WTC11 (cell line): ENCODE data around the gene ZNF200. TPM values are rescaled to one million over a fixed set of nuclear protein-coding genes. Genes with fewer than 3 reads are reported as not detected.

Source experiments
- ATAC-seq: fragments of 200-7000 bp; cut with Tn5 transposase; 2 replicates; pipeline ENCODE4 v1.10.0; 2021; ENCODE audit warnings: mild to moderate bottlenecking, moderate library complexity
- CTCF ChIA-PET: fragments of 300-600 bp; sonication (Branson Sonifier 250); formaldehyde crosslinking; loops from one replicate; lab custom pipeline; 2021; ENCODE audit warnings: antibody characterized with exemption; lab: Charles Lee
- POLR2A ChIA-PET: fragments of 350-600 bp; sonication (Branson Sonifier 250); formaldehyde crosslinking; loops from one replicate; lab custom pipeline; 2021; ENCODE audit warnings: antibody characterized with exemption; lab: Charles Lee
- DNase-seq: peaks from one replicate; pipeline ENCODE4 v3.0.0; 2021; ENCODE audit warnings: low spot score
- H3K27ac Mint-ChIP-seq: 2 replicates; pipeline ENCODE4 v1.8.0; 2021; ENCODE audit warnings: mixed read lengths
- H3K27me3 Mint-ChIP-seq: 2 replicates; pipeline ENCODE4 v1.8.0; 2021; ENCODE audit warnings: low read depth, mild to moderate bottlenecking, moderate library complexity, mixed read lengths
- H3K36me3 Mint-ChIP-seq: 2 replicates; pipeline ENCODE4 v1.8.0; 2021; ENCODE audit warnings: mixed read lengths
- H3K4me1 Mint-ChIP-seq: 2 replicates; pipeline ENCODE4 v1.8.0; 2022; ENCODE audit warnings: mixed read lengths
- H3K4me3 Mint-ChIP-seq: 2 replicates; pipeline ENCODE4 v1.8.0; 2021; ENCODE audit warnings: mild to moderate bottlenecking, moderate library complexity, mixed read lengths
- H3K9me3 Mint-ChIP-seq: 2 replicates; pipeline ENCODE4 v1.8.0; 2021; ENCODE audit warnings: mixed read lengths
- CREB1 ChIP-seq: sonication (generic); formaldehyde crosslinking; IDR thresholded peaks from 2 replicates; pipeline ENCODE4 v1.8.0; 2023; ENCODE audit warnings: mild to moderate bottlenecking, missing genetic modification reagents
- ELF4 ChIP-seq: sonication (generic); formaldehyde crosslinking; IDR thresholded peaks from 2 replicates; pipeline ENCODE4 v1.8.1; 2022; ENCODE audit warnings: low read depth, mild to moderate bottlenecking, moderate library complexity, missing genetic modification reagents
- EMX1 ChIP-seq: fragments of 250-450 bp; sonication (Bioruptor Pico); IDR thresholded peaks from 2 replicates; pipeline ENCODE4 v1.8.0; 2021; ENCODE audit warnings: mild to moderate bottlenecking
- FOXP1 ChIP-seq: sonication (generic); formaldehyde crosslinking; IDR thresholded peaks from 2 replicates; pipeline ENCODE4 v1.8.0; 2022; ENCODE audit warnings: missing genetic modification reagents, mild to moderate bottlenecking, moderate library complexity, borderline replicate concordance
- JUN ChIP-seq: sonication (generic); formaldehyde crosslinking; IDR thresholded peaks from 2 replicates; pipeline ENCODE4 v1.8.0; 2023; ENCODE audit warnings: mild to moderate bottlenecking, missing genetic modification reagents
- NFYB ChIP-seq: sonication (generic); formaldehyde crosslinking; conservative IDR thresholded peaks from 2 replicates; pipeline ENCODE4 v1.8.0; 2022; ENCODE audit warnings: low read depth, missing genetic modification reagents
- NR2C2 ChIP-seq: sonication (generic); formaldehyde crosslinking; IDR thresholded peaks from 2 replicates; pipeline ENCODE4 v1.8.0; 2022; ENCODE audit warnings: mild to moderate bottlenecking, missing genetic modification reagents
- SMAD4 ChIP-seq: sonication (generic); formaldehyde crosslinking; IDR thresholded peaks from 2 replicates; pipeline ENCODE4 v1.8.0; 2022; ENCODE audit warnings: mild to moderate bottlenecking, missing genetic modification reagents
- TEAD4 ChIP-seq: sonication (generic); formaldehyde crosslinking; IDR thresholded peaks from 2 replicates; pipeline ENCODE4 v1.8.0; 2022; ENCODE audit warnings: mild to moderate bottlenecking, missing genetic modification reagents
- ZNF138 ChIP-seq: sonication (generic); formaldehyde crosslinking; conservative IDR thresholded peaks from 2 replicates; pipeline ENCODE4 v1.8.1; 2022; ENCODE audit warnings: mild to moderate bottlenecking, moderate library complexity, missing genetic modification reagents
- ZNF317 ChIP-seq: sonication (generic); formaldehyde crosslinking; IDR thresholded peaks from 2 replicates; pipeline ENCODE4 v1.8.1; 2023; ENCODE audit warnings: low read depth, mild to moderate bottlenecking, moderate library complexity, missing genetic modification reagents, borderline replicate concordance
- total RNA-seq: library from RNA; stranded (reverse); gene quantifications from 3 replicates; pipeline ENCODE4 v1.2.3, GENCODE V29; 2021
- TF ChIP-seq, protein P1 (sequence below): sonication (generic); formaldehyde crosslinking; IDR thresholded peaks from 2 replicates; pipeline ENCODE4 v1.8.1; 2023; ENCODE audit warnings: mild to moderate bottlenecking, moderate library complexity, missing genetic modification reagents
- TF ChIP-seq, protein P2 (sequence below): sonication (generic); formaldehyde crosslinking; IDR thresholded peaks from 2 replicates; pipeline ENCODE4 v1.8.0; 2023; ENCODE audit warnings: missing genetic modification reagents, mild to moderate bottlenecking, borderline replicate concordance
- TF ChIP-seq, protein P3 (sequence below): fragments of 250-450 bp; sonication (Bioruptor Pico); IDR thresholded peaks from 2 replicates; pipeline ENCODE4 v1.9.0; 2021; ENCODE audit warnings: mild to moderate bottlenecking, borderline replicate concordance
- TF ChIP-seq, protein P4 (sequence below): sonication (generic); formaldehyde crosslinking; IDR thresholded peaks from 2 replicates; pipeline ENCODE4 v1.8.0; 2022; ENCODE audit warnings: mild to moderate bottlenecking, missing genetic modification reagents
- TF ChIP-seq, protein P5 (sequence below): sonication (generic); formaldehyde crosslinking; IDR thresholded peaks from 2 replicates; pipeline ENCODE4 v1.8.1; 2023; ENCODE audit warnings: mild to moderate bottlenecking, missing genetic modification reagents

The ZNF200 gene
- total RNA-seq, 1 experiment from 2014 or later = 9.7 TPM

DNA sequence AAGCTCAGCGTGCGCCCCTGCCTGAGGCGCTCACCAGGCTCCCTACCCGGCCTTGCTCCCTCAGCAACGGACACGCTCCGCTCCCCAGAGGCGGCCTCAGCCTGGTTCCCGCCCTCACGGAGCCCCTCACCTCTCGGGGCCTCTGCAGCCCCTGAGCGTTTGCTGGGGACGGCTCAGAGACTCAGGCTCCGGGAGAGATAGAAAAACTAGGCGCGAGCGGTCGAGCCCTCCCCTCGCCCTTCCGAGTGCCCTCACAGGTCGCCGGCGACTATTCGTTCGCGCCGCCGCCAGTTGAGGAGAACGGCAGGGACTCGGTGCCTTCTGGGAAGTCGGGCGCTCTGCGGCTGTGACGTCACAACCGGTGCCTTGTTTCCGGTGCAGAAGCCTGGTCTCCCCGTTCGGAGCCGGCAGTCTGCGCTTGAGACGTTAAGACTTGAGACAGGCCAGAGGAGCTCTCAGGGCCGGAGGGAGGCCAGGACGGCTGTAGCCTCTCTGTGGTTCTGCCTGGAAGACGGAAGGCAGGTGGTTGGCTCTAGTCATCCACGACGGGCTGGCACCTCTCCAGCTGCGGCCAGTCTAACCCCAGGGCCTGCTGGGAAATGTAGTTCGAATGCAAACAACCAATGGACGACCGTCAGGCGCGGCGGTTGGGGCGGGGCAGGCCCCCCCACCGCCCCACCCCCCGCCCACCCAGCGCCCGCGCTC lies at the start of gene ZNF200 (continued):
- TF ChIP-seq, protein P1, sequence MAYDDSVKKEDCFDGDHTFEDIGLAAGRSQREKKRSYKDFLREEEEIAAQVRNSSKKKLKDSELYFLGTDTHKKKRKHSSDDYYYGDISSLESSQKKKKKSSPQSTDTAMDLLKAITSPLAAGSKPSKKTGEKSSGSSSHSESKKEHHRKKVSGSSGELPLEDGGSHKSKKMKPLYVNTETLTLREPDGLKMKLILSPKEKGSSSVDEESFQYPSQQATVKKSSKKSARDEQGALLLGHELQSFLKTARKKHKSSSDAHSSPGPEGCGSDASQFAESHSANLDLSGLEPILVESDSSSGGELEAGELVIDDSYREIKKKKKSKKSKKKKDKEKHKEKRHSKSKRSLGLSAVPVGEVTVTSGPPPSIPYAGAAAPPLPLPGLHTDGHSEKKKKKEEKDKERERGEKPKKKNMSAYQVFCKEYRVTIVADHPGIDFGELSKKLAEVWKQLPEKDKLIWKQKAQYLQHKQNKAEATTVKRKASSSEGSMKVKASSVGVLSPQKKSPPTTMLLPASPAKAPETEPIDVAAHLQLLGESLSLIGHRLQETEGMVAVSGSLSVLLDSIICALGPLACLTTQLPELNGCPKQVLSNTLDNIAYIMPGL (CRISPR knock-in tag) = 0 out of 2 replicates have a peak, but pooled peaks have one; percentile 14
- TF ChIP-seq ZNF317 (CRISPR knock-in tag) = peak; percentile 49; the same call in 1 of the 2 replicates
- TF ChIP-seq SMAD4 (CRISPR knock-in tag) = 0 out of 2 replicates have a peak, but pooled peaks have one; percentile 28
- no peak for TF ChIP-seq ZNF138 (CRISPR knock-in tag)
- TF ChIP-seq, all 79 proteins: peak for 20

DNA sequence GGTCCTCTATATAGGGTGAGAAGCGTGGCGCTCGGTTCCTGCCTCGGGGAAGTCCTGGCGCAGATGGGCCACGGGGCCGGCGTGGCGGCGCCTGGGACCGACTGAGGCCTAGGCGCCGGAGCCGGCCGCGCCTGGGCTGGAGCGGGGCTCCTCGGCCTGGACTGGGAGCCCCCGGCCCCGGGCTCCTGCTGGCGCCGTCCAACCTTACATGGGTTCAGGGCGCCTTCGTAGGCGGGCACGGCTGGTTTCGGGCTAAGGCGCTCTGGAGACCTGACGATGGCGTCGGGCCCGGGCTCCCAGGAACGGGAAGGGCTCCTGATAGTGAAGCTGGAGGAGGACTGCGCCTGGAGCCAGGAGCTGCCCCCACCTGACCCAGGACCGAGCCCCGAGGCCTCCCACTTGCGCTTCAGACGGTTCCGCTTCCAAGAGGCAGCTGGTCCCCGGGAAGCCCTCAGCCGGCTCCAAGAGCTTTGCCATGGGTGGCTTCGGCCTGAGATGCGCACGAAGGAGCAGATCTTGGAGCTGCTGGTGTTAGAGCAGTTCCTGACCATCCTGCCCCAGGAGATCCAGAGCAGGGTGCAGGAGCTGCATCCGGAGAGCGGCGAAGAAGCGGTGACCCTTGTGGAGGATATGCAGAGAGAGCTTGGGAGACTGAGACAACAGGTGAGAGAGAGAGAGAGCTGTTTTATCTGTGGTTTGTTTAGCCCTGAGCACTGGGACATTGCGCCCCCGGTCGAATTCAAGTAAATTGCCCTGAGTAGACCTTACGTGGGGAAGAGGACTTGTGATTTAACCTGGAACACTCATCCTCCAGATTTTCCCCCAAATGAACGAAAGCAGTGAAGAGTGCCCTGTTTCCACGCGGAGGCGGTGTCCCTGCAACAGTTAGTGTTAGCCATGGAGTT lies 48.8 kb upstream of the ZNF200 start:
- Mint-ChIP-seq H3K4me3 (peak overlapping the region; percentile 99), H3K4me1 (peaks cover 21% of the 10 kb centered on the region), H3K27ac (peak overlapping the region; percentile 97), H3K36me3 (peaks cover 40% of the 10 kb centered on the region), H3K27me3 (no peaks in the 10 kb centered on the region; the same call in 1 of the 2 replicates), H3K9me3 (peaks cover 15% of the 10 kb centered on the region)
- POLR2A ChIA-PET = interaction anchor here (0.7 to 2.3 kb wide), 10 partner anchors 12 to 218 kb away, joined by 3 to 12 read pairs (median 4); partner anchors contain the start of genes TIGD7, ZNF174, ZNF75A and ZSCAN32
- DNase-seq (peak; percentile 20), ATAC-seq (peak; percentile 2)
- TF ChIP-seq NR2C2 (CRISPR knock-in tag) (0 out of 2 replicates have a peak, but pooled peaks have one; percentile 34), JUN (CRISPR knock-in tag) (peak; percentile 41; the same call in 1 of the 2 replicates), TEAD4 (0 out of 2 replicates have a peak, but pooled peaks have one; percentile 41), FOXP1 (CRISPR knock-in tag) (no peak), CREB1 (CRISPR knock-in tag) (no peak), ELF4 (CRISPR knock-in tag) (no peak), EMX1 (no peak), NFYB (CRISPR knock-in tag) (no peak)
- TF ChIP-seq, protein P2, sequence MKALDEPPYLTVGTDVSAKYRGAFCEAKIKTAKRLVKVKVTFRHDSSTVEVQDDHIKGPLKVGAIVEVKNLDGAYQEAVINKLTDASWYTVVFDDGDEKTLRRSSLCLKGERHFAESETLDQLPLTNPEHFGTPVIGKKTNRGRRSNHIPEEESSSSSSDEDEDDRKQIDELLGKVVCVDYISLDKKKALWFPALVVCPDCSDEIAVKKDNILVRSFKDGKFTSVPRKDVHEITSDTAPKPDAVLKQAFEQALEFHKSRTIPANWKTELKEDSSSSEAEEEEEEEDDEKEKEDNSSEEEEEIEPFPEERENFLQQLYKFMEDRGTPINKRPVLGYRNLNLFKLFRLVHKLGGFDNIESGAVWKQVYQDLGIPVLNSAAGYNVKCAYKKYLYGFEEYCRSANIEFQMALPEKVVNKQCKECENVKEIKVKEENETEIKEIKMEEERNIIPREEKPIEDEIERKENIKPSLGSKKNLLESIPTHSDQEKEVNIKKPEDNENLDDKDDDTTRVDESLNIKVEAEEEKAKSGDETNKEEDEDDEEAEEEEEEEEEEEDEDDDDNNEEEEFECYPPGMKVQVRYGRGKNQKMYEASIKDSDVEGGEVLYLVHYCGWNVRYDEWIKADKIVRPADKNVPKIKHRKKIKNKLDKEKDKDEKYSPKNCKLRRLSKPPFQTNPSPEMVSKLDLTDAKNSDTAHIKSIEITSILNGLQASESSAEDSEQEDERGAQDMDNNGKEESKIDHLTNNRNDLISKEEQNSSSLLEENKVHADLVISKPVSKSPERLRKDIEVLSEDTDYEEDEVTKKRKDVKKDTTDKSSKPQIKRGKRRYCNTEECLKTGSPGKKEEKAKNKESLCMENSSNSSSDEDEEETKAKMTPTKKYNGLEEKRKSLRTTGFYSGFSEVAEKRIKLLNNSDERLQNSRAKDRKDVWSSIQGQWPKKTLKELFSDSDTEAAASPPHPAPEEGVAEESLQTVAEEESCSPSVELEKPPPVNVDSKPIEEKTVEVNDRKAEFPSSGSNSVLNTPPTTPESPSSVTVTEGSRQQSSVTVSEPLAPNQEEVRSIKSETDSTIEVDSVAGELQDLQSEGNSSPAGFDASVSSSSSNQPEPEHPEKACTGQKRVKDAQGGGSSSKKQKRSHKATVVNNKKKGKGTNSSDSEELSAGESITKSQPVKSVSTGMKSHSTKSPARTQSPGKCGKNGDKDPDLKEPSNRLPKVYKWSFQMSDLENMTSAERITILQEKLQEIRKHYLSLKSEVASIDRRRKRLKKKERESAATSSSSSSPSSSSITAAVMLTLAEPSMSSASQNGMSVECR (CRISPR knock-in tag) = peak; percentile 67; the same call in 1 of the 2 replicates
- TF ChIP-seq, protein P3, sequence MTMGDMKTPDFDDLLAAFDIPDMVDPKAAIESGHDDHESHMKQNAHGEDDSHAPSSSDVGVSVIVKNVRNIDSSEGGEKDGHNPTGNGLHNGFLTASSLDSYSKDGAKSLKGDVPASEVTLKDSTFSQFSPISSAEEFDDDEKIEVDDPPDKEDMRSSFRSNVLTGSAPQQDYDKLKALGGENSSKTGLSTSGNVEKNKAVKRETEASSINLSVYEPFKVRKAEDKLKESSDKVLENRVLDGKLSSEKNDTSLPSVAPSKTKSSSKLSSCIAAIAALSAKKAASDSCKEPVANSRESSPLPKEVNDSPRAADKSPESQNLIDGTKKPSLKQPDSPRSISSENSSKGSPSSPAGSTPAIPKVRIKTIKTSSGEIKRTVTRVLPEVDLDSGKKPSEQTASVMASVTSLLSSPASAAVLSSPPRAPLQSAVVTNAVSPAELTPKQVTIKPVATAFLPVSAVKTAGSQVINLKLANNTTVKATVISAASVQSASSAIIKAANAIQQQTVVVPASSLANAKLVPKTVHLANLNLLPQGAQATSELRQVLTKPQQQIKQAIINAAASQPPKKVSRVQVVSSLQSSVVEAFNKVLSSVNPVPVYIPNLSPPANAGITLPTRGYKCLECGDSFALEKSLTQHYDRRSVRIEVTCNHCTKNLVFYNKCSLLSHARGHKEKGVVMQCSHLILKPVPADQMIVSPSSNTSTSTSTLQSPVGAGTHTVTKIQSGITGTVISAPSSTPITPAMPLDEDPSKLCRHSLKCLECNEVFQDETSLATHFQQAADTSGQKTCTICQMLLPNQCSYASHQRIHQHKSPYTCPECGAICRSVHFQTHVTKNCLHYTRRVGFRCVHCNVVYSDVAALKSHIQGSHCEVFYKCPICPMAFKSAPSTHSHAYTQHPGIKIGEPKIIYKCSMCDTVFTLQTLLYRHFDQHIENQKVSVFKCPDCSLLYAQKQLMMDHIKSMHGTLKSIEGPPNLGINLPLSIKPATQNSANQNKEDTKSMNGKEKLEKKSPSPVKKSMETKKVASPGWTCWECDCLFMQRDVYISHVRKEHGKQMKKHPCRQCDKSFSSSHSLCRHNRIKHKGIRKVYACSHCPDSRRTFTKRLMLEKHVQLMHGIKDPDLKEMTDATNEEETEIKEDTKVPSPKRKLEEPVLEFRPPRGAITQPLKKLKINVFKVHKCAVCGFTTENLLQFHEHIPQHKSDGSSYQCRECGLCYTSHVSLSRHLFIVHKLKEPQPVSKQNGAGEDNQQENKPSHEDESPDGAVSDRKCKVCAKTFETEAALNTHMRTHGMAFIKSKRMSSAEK (CRISPR knock-in tag) = no peak
- TF ChIP-seq, protein P4, sequence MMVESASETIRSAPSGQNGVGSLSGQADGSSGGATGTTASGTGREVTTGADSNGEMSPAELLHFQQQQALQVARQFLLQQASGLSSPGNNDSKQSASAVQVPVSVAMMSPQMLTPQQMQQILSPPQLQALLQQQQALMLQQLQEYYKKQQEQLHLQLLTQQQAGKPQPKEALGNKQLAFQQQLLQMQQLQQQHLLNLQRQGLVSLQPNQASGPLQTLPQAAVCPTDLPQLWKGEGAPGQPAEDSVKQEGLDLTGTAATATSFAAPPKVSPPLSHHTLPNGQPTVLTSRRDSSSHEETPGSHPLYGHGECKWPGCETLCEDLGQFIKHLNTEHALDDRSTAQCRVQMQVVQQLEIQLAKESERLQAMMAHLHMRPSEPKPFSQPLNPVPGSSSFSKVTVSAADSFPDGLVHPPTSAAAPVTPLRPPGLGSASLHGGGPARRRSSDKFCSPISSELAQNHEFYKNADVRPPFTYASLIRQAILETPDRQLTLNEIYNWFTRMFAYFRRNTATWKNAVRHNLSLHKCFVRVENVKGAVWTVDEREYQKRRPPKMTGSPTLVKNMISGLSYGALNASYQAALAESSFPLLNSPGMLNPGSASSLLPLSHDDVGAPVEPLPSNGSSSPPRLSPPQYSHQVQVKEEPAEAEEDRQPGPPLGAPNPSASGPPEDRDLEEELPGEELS = 0 out of 2 replicates have a peak, but pooled peaks have one; percentile 5
- TF ChIP-seq, protein P5, sequence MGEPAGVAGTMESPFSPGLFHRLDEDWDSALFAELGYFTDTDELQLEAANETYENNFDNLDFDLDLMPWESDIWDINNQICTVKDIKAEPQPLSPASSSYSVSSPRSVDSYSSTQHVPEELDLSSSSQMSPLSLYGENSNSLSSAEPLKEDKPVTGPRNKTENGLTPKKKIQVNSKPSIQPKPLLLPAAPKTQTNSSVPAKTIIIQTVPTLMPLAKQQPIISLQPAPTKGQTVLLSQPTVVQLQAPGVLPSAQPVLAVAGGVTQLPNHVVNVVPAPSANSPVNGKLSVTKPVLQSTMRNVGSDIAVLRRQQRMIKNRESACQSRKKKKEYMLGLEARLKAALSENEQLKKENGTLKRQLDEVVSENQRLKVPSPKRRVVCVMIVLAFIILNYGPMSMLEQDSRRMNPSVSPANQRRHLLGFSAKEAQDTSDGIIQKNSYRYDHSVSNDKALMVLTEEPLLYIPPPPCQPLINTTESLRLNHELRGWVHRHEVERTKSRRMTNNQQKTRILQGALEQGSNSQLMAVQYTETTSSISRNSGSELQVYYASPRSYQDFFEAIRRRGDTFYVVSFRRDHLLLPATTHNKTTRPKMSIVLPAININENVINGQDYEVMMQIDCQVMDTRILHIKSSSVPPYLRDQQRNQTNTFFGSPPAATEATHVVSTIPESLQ (CRISPR knock-in tag) = no peak
- CTCF ChIA-PET = interaction anchor here (0.9 to 2.1 kb wide), 6 partner anchors 17 to 154 kb away, joined by 3 to 19 read pairs (median 4); partner anchors contain the start of genes ZNF174 and ZSCAN32
